Stimulated activated CD8-positive, alpha-beta memory T cell treated with anti-CD3 and anti-CD28 coated beads, Interleukin-4, amount 100 ng/mL, for 4 hours (primary cell): ENCODE measurements around the gene VSIG10L2.

ENCODE experiments used
- DNase-seq, 2 donors: peaks; one replicate each; pipeline ENCODE4 v3.0.0-alpha.2; 2020; ENCODE audit warnings: low read depth in 2 of 2, low spot score in 1 of 2

VSIG10L2 gene

DNA sequence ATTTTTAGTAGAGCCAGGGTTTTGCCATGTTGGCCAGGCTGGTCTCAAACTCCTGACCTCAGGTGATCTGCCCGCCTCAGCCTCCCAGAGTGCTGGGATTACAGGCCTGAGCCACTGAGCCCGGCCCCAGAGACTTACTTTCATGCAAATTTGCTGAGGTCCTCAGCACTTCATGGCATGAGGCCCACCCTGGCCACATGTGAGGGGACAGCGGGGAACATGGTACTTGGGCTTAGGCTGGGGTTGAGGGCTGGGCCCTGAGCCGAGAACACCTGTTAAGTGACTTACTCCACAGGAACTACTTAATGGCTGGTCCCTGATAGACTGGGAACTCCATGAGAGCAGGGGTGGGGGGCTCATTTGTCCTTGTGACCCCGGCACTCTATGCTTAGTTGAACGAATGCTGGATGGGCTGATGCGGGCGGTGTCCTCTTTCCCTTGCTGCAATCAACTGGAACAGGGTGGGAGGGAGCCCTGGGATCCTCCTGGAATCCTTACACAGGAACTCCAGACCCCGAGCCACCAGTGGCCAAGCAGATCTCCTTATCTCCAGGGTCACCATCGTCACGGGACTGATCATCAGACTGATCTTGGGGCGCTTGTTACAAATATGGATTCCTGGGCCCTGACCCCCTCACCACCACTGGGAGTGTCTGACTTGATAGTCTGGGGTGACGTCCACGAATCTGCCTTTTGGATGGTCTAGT is 1.0 kb downstream of the VSIG10L2 start:
- DNase-seq: no peak

GRCh38 chr11:125947419-125948277 is 1.8 kb downstream of the VSIG10L2 start:
- DNase-seq: no peak

DNA sequence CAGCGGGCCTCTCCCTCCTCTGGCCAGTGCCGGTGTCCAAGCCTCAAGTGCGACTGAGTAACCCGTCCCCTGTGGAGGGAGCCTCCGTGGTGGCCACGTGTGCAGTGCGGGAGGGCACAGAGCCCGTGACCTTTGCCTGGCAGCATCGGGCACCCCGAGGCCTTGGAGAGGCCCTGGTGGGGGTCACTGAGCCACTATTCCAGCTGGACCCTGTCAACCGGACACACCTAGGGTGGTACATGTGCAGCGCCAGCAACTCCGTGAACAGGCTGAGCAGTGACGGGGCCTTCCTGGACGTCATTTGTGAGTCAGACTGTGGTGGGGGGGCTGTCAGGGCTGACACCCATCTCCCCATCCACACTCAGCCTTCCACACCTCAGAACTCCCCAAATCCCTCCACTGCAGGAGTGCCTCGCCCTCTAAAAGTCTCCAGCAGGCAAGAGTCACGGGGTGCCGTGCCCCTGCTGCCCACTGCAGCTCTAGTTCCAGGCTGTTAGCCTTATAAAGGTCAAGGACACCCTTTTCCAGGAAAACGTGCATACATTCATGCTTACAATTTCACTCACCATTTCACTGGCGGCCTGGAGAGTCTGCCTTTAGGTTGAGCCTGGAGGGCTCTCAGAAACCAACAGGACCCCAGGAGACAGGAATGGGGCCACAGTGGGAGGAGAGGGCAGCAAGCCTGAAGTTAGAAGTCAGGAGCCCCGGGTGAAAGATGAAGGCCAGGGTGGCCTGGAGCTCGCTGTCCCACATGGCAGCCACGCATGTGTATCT is 2.6 kb downstream of the VSIG10L2 start:
- no peak for DNase-seq

- DNase-seq: no peak
These were observed 3.7 kb downstream of the VSIG10L2 start for GRCh38 chr11:125949271-125950177.

DNA sequence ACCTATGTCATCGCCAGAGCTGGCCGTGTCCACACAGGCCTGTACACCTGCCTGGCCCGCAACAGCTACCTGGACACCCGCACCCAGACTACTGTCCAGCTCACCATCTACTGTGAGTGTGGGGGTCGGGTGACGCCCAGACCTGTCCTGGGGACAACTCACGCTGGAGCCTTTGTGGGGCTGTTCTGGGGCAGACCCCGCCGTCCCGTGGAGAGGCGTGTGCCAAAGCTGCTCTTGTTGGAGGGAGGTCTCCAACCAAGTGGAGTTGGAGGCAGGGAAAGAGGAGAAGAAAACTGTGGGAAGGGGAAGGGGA is 4.3 kb downstream of the VSIG10L2 start:
- DNase-seq: no peak

DNA sequence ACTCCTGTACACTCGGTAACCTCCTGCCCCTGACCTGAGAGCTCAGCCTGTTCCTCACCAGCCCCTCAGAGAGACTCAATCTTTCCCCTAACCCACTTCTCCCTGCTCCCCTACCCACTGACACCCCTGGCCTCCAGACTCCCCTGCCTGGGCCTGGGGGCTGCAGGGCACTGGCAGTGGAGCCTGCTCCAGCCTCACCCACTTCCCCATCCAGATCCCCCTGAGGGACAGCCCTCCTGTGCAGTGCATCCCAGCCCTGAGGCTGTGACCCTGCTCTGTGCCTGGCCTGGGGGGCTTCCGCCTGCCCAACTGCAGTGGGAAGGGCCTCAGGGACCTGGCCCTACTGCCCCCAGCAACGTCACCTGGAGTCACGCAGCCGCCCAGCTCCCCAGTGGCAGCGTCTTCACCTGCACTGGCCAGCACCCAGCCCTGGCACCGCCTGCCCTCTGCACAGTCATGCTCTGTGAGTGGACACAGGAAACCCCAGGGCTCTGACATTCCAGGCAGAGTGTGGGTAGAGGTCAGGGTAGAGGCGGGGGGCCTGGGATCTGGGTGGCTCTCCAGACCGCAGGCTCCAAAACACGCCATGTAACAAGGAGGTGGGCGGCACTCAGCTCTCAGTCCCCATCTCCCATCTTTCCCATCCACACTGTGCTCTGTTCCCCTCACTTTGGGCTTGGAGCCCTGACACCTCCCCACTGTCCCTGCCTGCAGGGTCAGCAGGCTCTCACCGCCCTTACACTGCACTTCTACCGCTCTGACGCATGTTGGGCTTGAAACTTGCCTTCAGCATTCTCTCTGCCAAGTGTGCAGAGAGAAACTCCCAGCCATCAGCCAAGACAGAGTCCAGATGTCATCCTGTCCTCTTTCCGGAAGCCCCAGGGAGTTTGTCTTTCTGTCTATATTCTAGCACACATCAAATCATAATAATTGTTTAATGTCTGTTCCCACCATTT is 5.1 kb downstream of the VSIG10L2 start:
- no peak for DNase-seq

- DNase-seq: no peak
These were observed 5.9 kb downstream of the VSIG10L2 start for GRCh38 chr11:125951731-125952130.

DNA sequence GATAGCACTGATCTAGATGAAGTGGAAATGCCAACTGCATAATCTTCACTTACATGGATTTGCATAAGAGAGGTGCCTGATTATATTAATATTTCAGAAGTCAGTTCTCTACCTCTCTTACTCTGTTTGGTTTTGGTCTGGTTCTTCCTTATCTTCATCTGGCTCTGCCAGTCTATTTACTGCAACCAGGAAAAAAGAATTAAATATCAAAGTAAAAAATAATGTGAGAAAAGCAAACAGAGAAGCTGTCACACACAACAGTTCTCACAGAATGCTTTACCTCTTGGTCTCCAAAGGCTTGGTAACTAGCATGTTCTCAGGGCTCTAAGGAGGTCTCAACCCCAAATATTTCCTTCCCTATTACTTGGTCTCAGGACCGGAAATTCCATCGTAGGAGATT is 6.7 kb downstream of the VSIG10L2 start:
- DNase-seq: no peak

- DNase-seq: no peak
These were observed 7.1 kb downstream of the VSIG10L2 start for GRCh38 chr11:125952973-125953372.

GRCh38 chr11:125953401-125953935 is 7.6 kb downstream of the VSIG10L2 start:
- no peak for DNase-seq

DNA sequence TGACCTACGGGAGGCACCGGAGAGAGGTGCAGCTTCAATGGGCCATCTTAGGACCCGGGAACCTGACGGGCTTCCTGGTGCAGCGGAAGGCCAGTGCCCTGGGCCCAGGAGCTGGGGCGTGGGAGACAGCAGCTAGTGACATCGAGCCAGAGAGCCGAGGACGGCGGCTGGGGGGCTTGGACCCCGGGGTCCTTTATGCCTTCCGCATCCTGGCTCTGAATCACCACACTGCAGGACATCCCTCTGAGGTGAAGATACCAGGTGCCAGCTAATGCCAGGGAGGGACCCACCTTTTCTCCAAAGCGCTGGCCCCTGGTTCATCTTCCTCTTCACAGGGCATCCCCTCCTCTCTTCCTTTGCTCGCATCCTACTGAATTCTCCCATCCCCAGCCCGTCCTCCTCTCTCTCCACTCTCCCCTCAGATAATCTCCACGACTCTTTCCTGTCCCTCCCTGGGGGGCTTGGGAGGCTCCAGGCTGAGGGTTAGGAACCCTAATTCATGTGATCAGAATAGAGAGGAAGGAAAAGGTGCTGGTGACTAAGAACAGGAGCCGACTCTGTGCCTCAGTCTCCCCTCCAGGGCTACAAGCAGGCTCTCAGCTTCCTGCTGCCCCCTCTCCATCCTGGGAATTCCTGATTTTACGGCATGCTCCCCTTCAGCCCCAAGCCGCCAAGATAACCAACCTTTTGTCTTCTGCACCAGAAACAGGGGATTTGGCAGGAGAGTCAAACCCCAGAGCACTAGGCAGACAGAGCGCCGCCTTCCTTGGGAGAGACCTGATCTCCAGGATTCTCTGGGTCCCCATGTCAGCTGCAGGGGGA is 8.5 kb downstream of the VSIG10L2 start:
- no peak for DNase-seq

GRCh38 chr11:125954945-125955640 is 9.2 kb downstream of the VSIG10L2 start:
- no peak for DNase-seq

- DNase-seq: no peak
These were observed 10.0 kb downstream of the VSIG10L2 start for GRCh38 chr11:125955856-125956255.

DNA sequence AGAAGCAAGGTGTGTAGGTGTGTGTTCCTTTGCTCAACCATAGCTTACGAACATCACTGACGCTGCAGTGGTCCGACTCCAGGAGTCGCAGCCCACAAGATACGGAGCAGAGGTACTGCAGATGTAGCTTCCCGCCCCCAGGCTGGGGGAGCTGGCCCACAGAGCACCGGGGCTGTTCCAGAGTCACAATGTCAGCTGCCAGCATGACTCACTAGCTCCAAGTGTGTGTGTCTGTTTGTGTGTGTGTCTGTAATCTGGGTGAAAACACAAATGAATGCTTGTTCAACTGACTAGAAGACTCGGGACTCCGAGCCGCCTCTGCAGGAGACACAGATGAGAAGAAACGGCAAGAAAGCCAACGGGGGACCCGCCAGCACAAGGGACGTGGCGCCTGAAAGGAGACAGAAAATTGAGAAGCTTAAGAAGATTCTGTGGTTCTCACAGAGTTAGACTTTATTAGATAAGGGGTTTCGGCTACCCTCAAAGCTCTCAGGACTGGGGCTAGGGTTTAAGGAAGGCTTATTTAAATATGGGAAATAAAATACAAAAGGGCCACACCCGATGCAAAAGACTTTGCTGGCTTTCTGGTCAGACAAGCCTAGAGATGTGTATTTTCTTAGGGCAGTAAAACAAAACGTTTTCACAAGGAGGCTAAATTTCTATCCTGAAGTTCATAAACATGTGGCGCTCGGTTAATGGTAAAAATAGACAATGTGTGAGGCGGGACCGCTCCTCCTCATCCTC is 10.7 kb downstream of the VSIG10L2 start:
- DNase-seq: no peak

DNA sequence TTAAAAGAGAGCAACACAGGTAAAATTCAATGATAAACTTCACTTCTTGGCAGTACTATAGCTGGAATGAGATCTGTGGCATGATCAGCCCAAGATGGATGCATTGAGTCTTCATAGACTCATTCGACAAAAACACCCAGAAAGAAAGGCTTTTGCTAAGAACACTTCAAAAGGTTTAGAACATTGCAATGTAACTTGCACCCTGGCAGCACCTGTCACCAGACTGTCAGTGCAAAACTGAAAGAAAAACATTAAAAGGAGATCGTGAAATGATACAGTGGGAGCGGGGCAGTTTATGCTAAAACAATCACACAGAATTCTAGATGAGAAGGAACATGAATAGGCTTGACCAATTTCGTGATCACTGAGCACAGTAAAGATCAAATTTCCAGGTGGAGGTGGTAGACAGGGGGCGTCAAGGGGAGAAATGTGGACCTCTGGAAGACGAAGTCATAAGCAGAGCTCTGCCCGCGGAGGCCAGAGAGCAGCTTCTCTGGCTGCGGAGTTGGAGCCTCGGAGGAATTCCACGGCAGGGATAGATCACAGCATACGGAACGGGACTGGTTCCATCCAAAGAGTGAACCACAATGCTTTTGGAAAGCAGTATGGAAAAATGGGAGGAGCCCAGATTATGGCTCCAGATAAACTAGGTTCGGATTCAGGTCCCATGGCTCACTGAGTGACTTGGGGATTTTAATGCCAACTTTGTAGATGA is 11.9 kb downstream of the VSIG10L2 start:
- no peak for DNase-seq

- no peak for DNase-seq
These were observed 13.1 kb downstream of the VSIG10L2 start for GRCh38 chr11:125958872-125959400.
